Measurements from ENCODE around the gene C2CD3. TPM values are rescaled to one million over a fixed set of nuclear protein-coding genes. Genes with fewer than 3 reads are reported as not detected.

C2CD3 gene
- total RNA-seq, 4 donors from 2014 or later, result 5.9 to 19.1 (median 14.2) TPM

DNA sequence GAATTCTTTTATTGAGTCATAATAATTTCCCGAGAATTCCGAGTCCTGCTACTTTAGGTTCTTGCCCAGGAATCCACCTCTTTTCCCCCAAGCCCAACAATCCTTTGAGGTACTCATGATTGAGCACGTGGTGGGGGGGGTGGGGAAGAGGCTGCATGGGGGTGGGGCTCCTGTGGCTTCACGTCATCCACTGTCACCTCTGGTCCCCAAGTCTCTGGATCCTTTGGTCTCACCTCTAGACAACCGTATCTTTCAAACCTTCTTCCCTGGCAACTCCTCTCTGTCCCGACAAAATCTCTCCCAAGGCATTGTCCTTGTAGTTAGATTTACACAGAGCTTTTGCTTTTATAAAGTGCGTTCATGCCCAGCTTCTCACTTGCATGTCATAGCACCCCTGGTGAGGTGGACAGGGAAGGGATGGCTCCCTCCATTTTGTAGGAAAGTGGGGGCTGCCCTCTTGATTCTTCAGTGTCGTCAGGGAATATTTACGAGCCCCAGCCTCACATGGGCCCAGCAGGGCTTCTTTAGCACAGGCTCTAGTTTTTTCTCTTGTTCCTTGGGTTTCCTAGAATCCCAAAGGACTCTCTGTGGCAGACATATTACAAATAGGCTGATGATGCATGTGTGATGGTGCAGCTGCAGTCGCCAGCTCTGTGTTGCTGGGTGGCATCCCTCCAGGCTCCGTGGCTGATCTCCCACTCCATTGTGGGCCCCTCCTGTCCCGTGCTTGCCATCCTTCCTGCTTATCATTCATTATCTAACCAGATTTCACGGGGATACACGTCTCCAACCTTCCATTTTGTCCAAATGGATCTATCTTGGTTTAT lies 170.3 kb downstream of the C2CD3 start:
- intact Hi-C loops (cut with DNase I), result no loop called here
- DNase-seq, result no peak

DNA sequence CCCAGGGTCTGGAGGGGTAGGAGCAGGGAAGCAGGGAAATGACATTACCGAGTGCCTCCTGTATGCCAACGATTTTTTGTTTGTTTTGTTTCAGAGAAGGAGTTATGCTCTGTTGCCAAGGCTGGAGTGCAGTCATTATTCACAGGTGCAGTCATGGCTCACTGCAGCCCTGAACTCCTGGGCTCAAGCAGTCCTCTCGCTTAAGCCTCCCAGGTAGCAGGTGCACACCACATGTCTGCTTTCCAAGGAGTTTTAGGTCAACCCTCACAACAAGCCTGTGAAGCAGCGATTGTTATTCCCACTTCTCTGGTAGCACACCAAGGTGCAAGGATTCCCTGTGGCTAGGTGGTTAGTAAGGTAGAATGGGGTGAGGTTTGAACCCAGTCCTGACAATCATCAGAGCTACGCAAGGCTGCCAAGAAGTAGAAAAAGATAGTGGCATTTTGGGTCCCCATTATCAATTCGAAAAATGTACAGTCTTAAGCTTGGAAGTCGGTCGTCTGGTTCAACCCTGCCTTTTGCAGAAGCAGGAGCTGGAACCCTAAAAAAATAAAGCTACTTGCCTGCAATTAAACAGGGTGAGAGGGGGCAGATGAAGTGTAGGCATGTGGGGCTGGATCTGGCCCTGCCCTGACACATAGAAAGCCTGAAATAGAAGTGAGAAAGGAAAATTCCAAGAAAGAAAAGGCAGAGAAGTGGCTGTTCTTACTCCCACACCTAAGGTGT lies 171.1 kb downstream of the C2CD3 start:
- TF ChIP-seq, protein P1, sequence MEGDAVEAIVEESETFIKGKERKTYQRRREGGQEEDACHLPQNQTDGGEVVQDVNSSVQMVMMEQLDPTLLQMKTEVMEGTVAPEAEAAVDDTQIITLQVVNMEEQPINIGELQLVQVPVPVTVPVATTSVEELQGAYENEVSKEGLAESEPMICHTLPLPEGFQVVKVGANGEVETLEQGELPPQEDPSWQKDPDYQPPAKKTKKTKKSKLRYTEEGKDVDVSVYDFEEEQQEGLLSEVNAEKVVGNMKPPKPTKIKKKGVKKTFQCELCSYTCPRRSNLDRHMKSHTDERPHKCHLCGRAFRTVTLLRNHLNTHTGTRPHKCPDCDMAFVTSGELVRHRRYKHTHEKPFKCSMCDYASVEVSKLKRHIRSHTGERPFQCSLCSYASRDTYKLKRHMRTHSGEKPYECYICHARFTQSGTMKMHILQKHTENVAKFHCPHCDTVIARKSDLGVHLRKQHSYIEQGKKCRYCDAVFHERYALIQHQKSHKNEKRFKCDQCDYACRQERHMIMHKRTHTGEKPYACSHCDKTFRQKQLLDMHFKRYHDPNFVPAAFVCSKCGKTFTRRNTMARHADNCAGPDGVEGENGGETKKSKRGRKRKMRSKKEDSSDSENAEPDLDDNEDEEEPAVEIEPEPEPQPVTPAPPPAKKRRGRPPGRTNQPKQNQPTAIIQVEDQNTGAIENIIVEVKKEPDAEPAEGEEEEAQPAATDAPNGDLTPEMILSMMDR (IDR thresholded peaks at IDR 0.05), result no peak
- TF ChIP-seq POLR2A (IDR thresholded peaks at IDR 0.05), result no peak
- Histone ChIP-seq H3K4me1 (no peaks in the 10 kb centered on the region), H3K9me3 (no peaks in the 10 kb centered on the region), H3K27me3 (no peaks in the 10 kb centered on the region), H3K36me3 (peaks cover 0 to 37% (median 0%) of the 10 kb centered on the region in 3 donors), H3K27ac (no peak overlapping the region), H3K4me3 (no peak overlapping the region)
- intact Hi-C loops (cut with DNase I), result no loop called here
- 61 to 76% methylated on average over 8 of the region's 8 CpGs for WGBS, 2 donors
- no peak for DNase-seq

More for the DNA sequence above, 170.3 kb downstream of the C2CD3 start:
- H3K9me3 ChIP-seq, result no peaks in the 10 kb centered on the region
- WGBS, 2 donors, result 85% methylated on average over 14 of the region's 14 CpGs
- H3K27ac ChIP-seq, result no peak overlapping the region
- TF ChIP-seq POLR2A (IDR thresholded peaks at IDR 0.05), result no peak
- TF ChIP-seq, protein P1 (IDR thresholded peaks at IDR 0.05), result no peak
- H3K27me3 ChIP-seq, result no peaks in the 10 kb centered on the region
- H3K36me3 ChIP-seq, result peaks cover 0 to 37% (median 0%) of the 10 kb centered on the region in 3 donors
- no peak overlapping the region for H3K4me3 ChIP-seq
- H3K4me1 ChIP-seq, result no peaks in the 10 kb centered on the region

DNA sequence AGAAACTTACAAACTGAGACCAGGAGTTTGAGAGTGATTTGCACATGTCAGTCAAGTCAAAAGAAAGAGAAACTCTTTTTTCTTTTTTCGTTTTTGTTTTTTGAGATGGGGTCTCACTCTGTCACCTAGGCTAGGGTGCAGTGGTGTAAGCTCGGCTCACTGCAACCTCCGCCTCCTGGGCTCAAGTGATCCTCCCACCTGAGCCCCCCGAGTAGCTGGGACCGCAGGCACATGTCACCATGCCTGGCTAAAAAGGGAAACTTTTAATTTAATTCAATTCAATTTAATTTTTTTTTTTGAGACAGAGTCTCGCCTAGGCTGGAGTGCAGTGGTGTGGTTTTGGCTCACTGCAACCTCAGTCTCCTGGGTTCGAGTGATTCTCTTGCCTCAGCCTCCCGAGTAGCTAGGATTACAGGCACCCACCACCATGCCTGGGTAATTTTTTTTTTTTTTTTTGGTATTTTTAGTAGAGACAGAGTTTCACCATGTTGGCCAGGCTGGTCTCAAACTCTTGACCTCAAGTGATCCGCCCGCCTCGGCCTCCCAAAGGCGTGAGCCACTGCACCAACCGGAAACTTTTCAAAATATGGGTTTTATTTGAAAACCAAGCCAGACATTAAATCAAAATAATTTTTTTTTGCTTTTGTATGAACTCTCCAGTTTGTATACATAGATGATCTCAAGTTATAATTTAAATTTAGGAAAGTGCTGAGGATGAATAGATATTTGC lies 171.8 kb downstream of the C2CD3 start:
- no peaks in the 10 kb centered on the region for H3K4me1 ChIP-seq
- no peaks in the 10 kb centered on the region for H3K9me3 ChIP-seq
- no peak for DNase-seq
- TF ChIP-seq POLR2A (IDR thresholded peaks at IDR 0.05), result no peak
- TF ChIP-seq, protein P1 (IDR thresholded peaks at IDR 0.05), result no peak
- intact Hi-C loops (cut with DNase I), result no loop called here
- no peaks in the 10 kb centered on the region for H3K27me3 ChIP-seq
- no peak overlapping the region for H3K4me3 ChIP-seq
- WGBS, 2 donors, result 86 to 88% methylated on average over 13 of the region's 13 CpGs
- H3K36me3 ChIP-seq, result peaks cover 0 to 32% (median 0%) of the 10 kb centered on the region in 3 donors
- no peak overlapping the region for H3K27ac ChIP-seq

DNA sequence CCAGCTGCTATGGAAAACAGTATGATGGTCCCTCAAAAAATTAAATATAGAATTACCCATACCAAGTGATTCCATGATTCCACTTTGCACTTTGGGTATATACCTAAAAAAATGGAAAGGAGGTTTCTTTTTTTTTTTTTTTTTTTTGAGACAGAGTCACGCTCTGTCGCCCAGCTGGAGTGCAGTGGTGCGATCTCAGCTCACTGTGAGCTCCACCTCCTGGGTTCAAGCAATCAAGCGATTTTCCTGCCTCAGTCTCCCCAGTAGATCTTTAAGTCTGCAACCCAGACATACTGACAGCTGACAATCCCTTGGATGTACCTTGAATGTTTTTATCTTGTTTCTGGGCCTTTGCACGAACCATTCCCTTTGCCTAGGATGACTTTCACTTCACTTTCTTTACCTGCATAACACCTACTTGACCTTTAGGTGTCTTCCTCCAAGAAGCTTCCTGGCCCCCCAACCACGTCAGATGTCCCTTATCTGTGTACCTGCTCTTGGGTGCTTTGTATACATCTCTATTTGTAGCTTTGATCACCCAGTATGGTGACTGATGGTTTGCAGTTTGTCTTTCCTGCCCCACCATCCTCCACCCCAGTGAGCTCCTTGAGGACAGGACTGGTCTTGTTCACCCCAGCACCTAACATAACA lies 173.6 kb downstream of the C2CD3 start:
- Histone ChIP-seq H3K4me1 (no peaks in the 10 kb centered on the region), H3K27ac (no peak overlapping the region), H3K4me3 (no peak overlapping the region), H3K36me3 (peaks cover 0 to 18% (median 0%) of the 10 kb centered on the region in 3 donors), H3K9me3 (no peaks in the 10 kb centered on the region), H3K27me3 (no peaks in the 10 kb centered on the region)
- TF ChIP-seq, protein P1 (IDR thresholded peaks at IDR 0.05), result no peak
- TF ChIP-seq POLR2A (IDR thresholded peaks at IDR 0.05), result no peak
- 78 to 93% methylated on average over 6 of the region's 6 CpGs for WGBS, 2 donors
- no peak for DNase-seq
- intact Hi-C loops (cut with DNase I), result no loop called here

Data from esophagus squamous epithelium (tissue), 5 donors.